Fibroblast of skin of abdomen (primary cell): ENCODE data around the gene SLC4A2.

ENCODE experiments used
- DNase-seq: peaks from one replicate; pipeline ENCODE4 v3.0.0-alpha.2; 2013

The SLC4A2 gene

DNA sequence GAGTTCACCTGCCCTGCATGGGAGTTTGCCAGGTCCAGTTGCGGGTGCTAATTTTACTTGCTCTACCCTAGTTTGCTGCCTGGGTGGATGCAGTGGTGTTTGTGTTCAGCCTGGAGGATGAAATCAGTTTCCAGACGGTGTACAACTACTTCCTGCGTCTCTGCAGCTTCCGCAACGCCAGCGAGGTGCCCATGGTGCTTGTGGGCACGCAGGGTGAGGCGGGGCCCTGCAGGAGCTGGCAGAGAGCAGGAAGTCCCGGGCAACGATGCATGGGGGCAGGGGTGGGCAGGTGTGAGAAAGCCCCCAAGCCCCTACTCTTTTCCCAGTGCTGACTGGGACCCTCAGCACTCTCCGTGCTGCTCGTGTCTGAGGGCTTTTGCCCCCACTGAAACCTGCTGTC, 58.2 kb downstream of the SLC4A2 start:
- no peak for DNase-seq

- DNase-seq = no peak
Observed at GRCh38 chr7:151118108-151119054, 59.0 kb downstream of the SLC4A2 start.

DNA sequence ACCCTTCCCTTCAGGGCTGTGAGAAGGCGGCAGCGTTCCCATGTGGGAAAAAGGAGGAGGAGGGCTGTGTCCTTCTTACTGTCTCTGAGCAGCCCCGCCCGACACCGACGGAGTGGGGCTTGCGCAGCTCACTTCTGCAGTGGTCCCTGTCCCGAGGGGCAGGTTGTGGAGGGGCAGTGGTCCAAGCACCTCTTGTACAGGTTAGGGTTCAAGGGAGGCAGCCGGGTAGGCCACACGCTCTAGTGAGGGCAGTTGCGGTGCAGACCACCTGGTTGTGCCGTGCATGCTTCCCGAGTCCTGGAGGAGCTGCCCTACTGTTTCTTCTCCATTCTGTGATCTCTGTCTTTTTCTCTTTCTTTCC, 59.6 kb downstream of the SLC4A2 start:
- DNase-seq = no peak

GRCh38 chr7:151119902-151120301, 60.5 kb downstream of the SLC4A2 start:
- no peak for DNase-seq

GRCh38 chr7:151120896-151121295, 61.5 kb downstream of the SLC4A2 start:
- no peak for DNase-seq

DNA sequence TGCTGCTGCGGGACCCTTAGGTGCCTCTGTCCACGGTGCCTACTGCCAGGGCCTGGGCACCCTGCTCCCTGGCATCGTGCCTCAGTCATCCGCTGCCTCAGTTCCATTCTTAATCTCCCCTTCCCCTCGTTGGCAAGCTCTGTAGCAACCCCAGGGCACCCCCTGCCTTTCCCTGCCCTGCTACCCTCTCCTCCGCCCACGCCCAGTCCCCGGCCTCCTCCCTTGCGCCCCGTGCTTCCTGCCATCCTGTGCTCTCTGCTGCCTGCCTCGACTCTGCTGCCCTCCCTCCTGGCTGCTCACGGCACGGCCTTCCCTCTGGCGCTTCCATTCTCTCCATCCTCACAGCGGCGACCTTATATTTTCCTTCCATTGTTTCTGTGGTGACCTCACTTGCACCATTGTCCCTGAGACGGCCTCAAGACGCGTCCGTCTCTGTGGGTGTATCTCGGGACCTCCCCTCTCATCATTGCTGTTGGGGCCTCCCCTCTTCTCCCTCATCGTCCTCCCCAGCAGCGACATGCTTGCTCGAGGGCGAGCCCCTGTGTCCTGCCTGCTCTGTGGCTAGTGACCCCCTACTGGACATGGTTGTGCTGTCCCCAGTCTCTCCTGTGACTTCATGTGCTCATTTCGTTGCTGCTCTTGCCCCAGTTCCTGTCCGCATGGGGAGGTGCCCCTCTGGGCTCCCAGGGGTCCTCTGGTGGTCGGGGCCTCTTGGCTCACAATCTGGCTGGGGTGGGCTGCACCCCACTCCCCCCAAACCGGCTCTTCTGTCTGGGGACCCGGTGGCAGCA, 62.2 kb downstream of the SLC4A2 start:
- no peak for DNase-seq

DNA sequence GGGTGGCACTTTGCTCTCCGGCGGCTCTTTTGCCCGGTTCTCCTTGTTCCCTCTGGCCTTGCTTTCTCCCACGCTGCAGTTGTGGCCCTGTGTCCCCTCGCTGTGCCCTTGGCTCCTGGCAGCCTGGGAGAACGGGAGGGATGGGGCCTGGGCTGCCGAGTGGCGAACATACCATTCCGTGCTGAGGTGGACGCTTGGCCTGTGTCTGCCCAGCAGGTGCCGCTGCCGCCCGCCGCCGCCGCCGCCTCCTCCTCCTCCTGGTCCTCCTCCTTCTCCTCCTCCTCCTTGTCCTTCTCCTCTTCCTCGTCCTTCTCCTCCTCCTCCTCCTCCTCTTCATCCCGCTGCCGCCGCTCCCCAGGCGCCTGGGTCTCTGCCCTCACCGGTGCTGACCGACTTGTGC, 62.9 kb downstream of the SLC4A2 start:
- no peak for DNase-seq

DNA sequence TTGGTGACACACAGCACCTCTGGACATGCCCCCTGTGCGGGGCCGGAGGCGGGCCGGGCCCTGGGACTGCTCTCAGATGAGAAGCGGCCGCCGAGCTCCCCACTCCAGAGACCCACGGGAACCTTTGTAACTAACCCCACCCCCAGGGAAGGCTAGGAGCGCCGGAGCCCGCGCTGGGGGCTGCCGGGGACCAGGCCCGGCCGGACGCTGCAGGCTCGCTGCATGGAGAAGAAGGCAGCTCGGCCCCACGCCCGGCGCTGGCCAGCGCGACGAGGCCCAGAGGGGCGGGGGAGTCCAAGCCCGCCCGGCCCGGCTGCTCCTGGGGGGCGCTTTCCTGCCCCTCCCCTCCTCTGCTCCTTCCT, 63.4 kb downstream of the SLC4A2 start:
- DNase-seq = no peak

- DNase-seq = no peak
Observed at GRCh38 chr7:151123158-151123821, 63.9 kb downstream of the SLC4A2 start.

GRCh38 chr7:151123822-151124464, 64.6 kb downstream of the SLC4A2 start:
- peak; percentile 73 for DNase-seq

- no peak for DNase-seq
Observed at GRCh38 chr7:151124481-151124880, 65.1 kb downstream of the SLC4A2 start.

DNA sequence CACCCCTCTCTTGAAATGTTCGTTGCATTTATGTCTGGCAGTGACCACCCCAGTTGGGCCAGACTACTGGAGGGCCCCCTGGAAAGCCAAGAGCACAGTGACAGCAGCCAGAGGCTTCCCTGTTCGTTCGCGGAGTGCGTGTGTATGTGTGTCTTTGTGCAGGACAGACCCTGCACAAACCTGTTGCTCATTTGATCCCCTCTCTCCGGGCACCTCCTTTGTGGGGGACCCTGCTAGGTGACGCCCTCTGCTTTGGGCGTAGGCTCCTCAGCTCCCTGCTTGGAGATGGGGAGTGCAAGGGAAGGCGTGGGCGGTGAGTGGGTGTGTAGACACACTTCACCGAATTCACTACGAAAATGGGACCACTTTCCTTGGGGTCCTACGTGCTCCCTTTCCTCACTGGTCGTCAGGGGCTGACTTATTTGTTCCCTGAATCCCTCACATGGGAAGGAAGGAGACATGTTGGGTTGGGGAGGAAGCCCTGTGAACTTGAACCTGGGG, 65.6 kb downstream of the SLC4A2 start:
- no peak for DNase-seq

- peak; percentile 31 for DNase-seq
Observed at GRCh38 chr7:151125470-151125845, 66.1 kb downstream of the SLC4A2 start.

DNA sequence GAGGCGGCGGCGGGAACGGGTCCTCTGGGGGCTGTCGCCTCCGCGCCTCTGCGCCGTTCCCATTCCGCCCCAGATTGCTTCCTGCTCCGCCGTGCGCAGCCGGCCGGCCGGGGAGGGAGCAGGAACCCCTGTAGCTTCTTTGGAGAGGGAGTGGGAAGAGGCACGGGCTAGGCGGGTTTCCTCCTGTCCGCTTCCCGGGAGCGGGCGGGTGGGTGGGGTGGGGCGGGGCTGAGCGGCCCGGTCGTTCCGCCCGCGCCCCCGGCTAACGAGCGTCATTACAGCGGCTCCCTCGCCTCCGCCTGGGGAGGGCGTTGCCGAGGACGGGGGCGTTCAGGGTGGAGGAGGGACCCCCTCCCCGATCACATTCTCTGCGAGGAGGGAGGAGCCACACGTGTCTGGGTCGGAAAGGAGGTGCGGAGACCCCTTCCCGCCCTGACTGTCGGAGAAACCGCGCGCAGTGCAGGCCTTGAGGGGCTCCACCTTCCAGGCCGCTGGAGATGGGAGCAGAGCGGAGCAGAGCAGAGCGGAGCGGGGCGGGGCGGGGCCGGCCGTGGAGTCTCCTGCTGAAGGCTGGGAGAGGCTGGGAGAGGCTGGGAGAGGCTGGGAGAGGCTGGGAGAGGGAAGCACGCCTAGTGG, 66.6 kb downstream of the SLC4A2 start:
- DNase-seq = peak; percentile 6
